H1 (cell line): ENCODE measurements around the gene PAX8.

Source experiments
- CBX8 ChIP-seq: fragments of 300-800, 300-1000 bp; sonication (generic); IDR thresholded peaks from 2 replicates; pipeline ENCODE4 v1.7.1; 2016; ENCODE audit warnings: low read depth, low read length, borderline replicate concordance
- CTCF ChIP-seq, 3 experiments: IDR thresholded peaks; 1 replicate in 2 of 3; 2 replicates in 1 of 3; pipeline versions ENCODE4 v1.5.1 to v1.6.1; 2011; ENCODE audit warnings: low read length in 3 of 3, mild to moderate bottlenecking in 3 of 3, inconsistent platforms in 2 of 3, low read depth in 1 of 3, moderate library complexity in 1 of 3; ENCODE audit not compliant: insufficient read depth in 1 of 3; ENCODE audit errors: control extremely low read depth in 1 of 3
- FOSL1 ChIP-seq: IDR thresholded peaks from 2 replicates; pipeline ENCODE4 v1.6.1; 2011; ENCODE audit warnings: mild to moderate bottlenecking, low read depth, low read length, moderate library complexity; ENCODE audit not compliant: insufficient read depth
- GTF2F1 ChIP-seq: IDR thresholded peaks from 2 replicates; pipeline ENCODE4 v1.6.1; 2012; ENCODE audit warnings: low read depth, low read length, improper control_type of control experiment, borderline replicate concordance
- POLR2A ChIP-seq, 2 experiments: IDR thresholded peaks; 1 replicate in 1 of 2; 2 replicates in 1 of 2; pipeline ENCODE4 v1.6.1; 2011; ENCODE audit warnings: low read depth in 2 of 2, low read length in 2 of 2, mild to moderate bottlenecking in 2 of 2; ENCODE audit errors: control extremely low read depth in 1 of 2
- RFX5 ChIP-seq: IDR thresholded peaks from 2 replicates; pipeline ENCODE4 v1.6.1; 2011; ENCODE audit warnings: low read depth, low read length, improper control_type of control experiment, borderline replicate concordance

- TF ChIP-seq FOSL1 (no peak), CTCF (IDR thresholded peaks at IDR 0.05; ENCODE audit: control extremely low read depth in 1 of 3, insufficient read depth in 1 of 3, low read depth in 1 of 3, low read length in 3 of 3) (no peak), POLR2A (IDR thresholded peaks at IDR 0.05; ENCODE audit: control extremely low read depth in 1 of 2, low read depth in 2 of 2, low read length in 2 of 2) (no peak), CBX8 (no peak), RFX5 (no peak), GTF2F1 (no peak)
Measured at GRCh38 chr2:113179446-113180045, 99.2 kb downstream of the PAX8 start.
